Endodermal cell (in vitro differentiated cells): ENCODE results near the gene WDR86. TPM values are rescaled to one million over a fixed set of nuclear protein-coding genes. Genes with fewer than 3 reads are reported as not detected.

ENCODE experiments used
- DNase-seq: peaks from one replicate; pipeline ENCODE4 v3.0.0-alpha.2; 2017
- H3K27ac ChIP-seq: 2 replicates; pipeline ENCODE4 v1.5.1; 2013; ENCODE audit warnings: mild to moderate bottlenecking, low read depth, low read length, moderate library complexity
- H3K27me3 ChIP-seq: 2 replicates; pipeline ENCODE4 v1.6.1; 2013; ENCODE audit warnings: mild to moderate bottlenecking, low read length, moderate library complexity; ENCODE audit not compliant: insufficient read depth, control insufficient read depth, poor library complexity, severe bottlenecking
- H3K36me3 ChIP-seq: 2 replicates; pipeline ENCODE4 v1.7.0; 2013; ENCODE audit warnings: mild to moderate bottlenecking, low read length, moderate library complexity; ENCODE audit not compliant: control insufficient read depth, insufficient read depth
- H3K4me1 ChIP-seq: one replicate; pipeline ENCODE4 v1.7.0; 2013; ENCODE audit warnings: low read length; ENCODE audit not compliant: control insufficient read depth, insufficient read depth
- H3K4me3 ChIP-seq: 2 replicates; pipeline ENCODE4 v1.5.1; 2013; ENCODE audit warnings: mild to moderate bottlenecking, low read length, moderate library complexity
- H3K9ac ChIP-seq: 2 replicates; pipeline ENCODE4 v1.6.1; 2013; ENCODE audit warnings: mild to moderate bottlenecking, low read length, moderate library complexity; ENCODE audit not compliant: poor library complexity, severe bottlenecking; ENCODE audit errors: extremely low read depth
- H3K9me3 ChIP-seq: 2 replicates; pipeline ENCODE4 v1.6.1; 2013; ENCODE audit warnings: mild to moderate bottlenecking, low read length, moderate library complexity; ENCODE audit not compliant: control insufficient read depth
- H3K27ac Mint-ChIP-seq: 2 replicates; pipeline ENCODE4 v1.8.0; 2020; ENCODE audit warnings: mixed read lengths
- H3K27me3 Mint-ChIP-seq: 2 replicates; pipeline ENCODE4 v1.8.0; 2021; ENCODE audit warnings: mild to moderate bottlenecking, mixed read lengths; ENCODE audit not compliant: insufficient read depth
- H3K36me3 Mint-ChIP-seq: 2 replicates; pipeline ENCODE4 v1.8.0; 2020; ENCODE audit warnings: low read depth, mixed read lengths
- H3K4me1 Mint-ChIP-seq: 2 replicates; pipeline ENCODE4 v1.8.0; 2020; ENCODE audit warnings: mixed read lengths
- H3K4me3 Mint-ChIP-seq: 2 replicates; pipeline ENCODE4 v1.8.0; 2020; ENCODE audit warnings: mild to moderate bottlenecking, moderate library complexity, mixed read lengths
- H3K9me3 Mint-ChIP-seq: 2 replicates; pipeline ENCODE4 v1.8.0; 2020; ENCODE audit warnings: mild to moderate bottlenecking, mixed read lengths
- CTCF ChIP-seq: fragments of 200-600 bp; sonication (generic); conservative IDR thresholded peaks from 2 replicates; pipeline ENCODE4 v1.5.0; 2021; ENCODE audit warnings: antibody characterized with exemption, mild to moderate bottlenecking
- WGBS, 2 experiments: methylation state at CpG; one replicate each; pipeline versions ENCODE4 v1.1.5 to v1.1.7; 2013; ENCODE audit warnings: missing lambda C conversion rate in 2 of 2, mixed read lengths in 1 of 2; ENCODE audit not compliant: insufficient coverage in 1 of 2, insufficient read length in 1 of 2; 5-methylcytosine and 5-hydroxymethylcytosine counted together
- total RNA-seq, 2 donors: library from RNA; stranded (reverse); fragmentation: NEBNext Ultra II Directional in 1 of 2; extraction: Animal tissue kit (Norgen Biotek cat#: 25700) in 1 of 2; gene quantifications; 2 replicates in 1 of 2; 3 replicates in 1 of 2; pipeline ENCODE4 v1.2.1, GENCODE V29; 2021

Gene WDR86
- total RNA-seq, 2 donors from 2014 or later, result 83.3 to 94.2 TPM

GRCh38 chr7:151343516-151343915 is 66.3 kb downstream of the WDR86 start:
- H3K9me3 ChIP-seq, result no peaks in the 10 kb centered on the region
- Mint-ChIP-seq H3K4me1 (peaks cover 2% of the 10 kb centered on the region), H3K27ac (no peak overlapping the region), H3K36me3 (peaks cover 26% of the 10 kb centered on the region), H3K9me3 (peaks cover 3% of the 10 kb centered on the region), H3K4me3 (peak overlapping the region; percentile 68), H3K27me3 (peaks cover 10% of the 10 kb centered on the region)
- DNase-seq, result no peak
- H3K36me3 ChIP-seq, result peaks cover 33% of the 10 kb centered on the region
- H3K4me1 ChIP-seq, result no peaks in the 10 kb centered on the region
- no peak overlapping the region for H3K4me3 ChIP-seq
- no peak for TF ChIP-seq CTCF
- no peaks in the 10 kb centered on the region for H3K27me3 ChIP-seq
- WGBS, 2 experiments, result 97 to 100% methylated on average over 4 to 9 of the region's 9 CpGs
- H3K9ac ChIP-seq, result no peak overlapping the region
- no peak overlapping the region for H3K27ac ChIP-seq

- H3K36me3 ChIP-seq, result peaks cover 28% of the 10 kb centered on the region
- H3K4me1 Mint-ChIP-seq, result peaks cover 2% of the 10 kb centered on the region
- peaks cover 3% of the 10 kb centered on the region for H3K9me3 Mint-ChIP-seq
- H3K4me3 ChIP-seq, result peak overlapping the region; percentile 98
- H3K36me3 Mint-ChIP-seq, result peaks cover 24% of the 10 kb centered on the region
- no peak overlapping the region for H3K27ac ChIP-seq
- WGBS, 2 experiments, result 92 to 96% methylated on average over 2 to 8 of the region's 8 CpGs
- no peaks in the 10 kb centered on the region for H3K27me3 ChIP-seq
- no peak for DNase-seq
- H3K9me3 ChIP-seq, result no peaks in the 10 kb centered on the region
- no peak overlapping the region for H3K27ac Mint-ChIP-seq
- H3K27me3 Mint-ChIP-seq, result peaks cover 10% of the 10 kb centered on the region
- TF ChIP-seq CTCF, result peak; percentile 16
- H3K4me1 ChIP-seq, result no peaks in the 10 kb centered on the region
- H3K4me3 Mint-ChIP-seq, result peak overlapping the region; percentile 68
- no peak overlapping the region for H3K9ac ChIP-seq
These were observed 67.0 kb downstream of the WDR86 start for GRCh38 chr7:151342811-151343210.

- no peak for DNase-seq
- no peaks in the 10 kb centered on the region for H3K4me1 ChIP-seq
- no peak overlapping the region for H3K27ac Mint-ChIP-seq
- no peak for TF ChIP-seq CTCF
- no peaks in the 10 kb centered on the region for H3K27me3 ChIP-seq
- peaks cover 11% of the 10 kb centered on the region for H3K27me3 Mint-ChIP-seq
- H3K4me3 Mint-ChIP-seq, result peak overlapping the region; percentile 68
- peaks cover 20% of the 10 kb centered on the region for H3K36me3 Mint-ChIP-seq
- H3K36me3 ChIP-seq, result peaks cover 24% of the 10 kb centered on the region
- 28 to 30% methylated on average over 10 to 11 of the region's 11 CpGs for WGBS, 2 experiments
- peaks cover 2% of the 10 kb centered on the region for H3K4me1 Mint-ChIP-seq
- no peak overlapping the region for H3K27ac ChIP-seq
- no peaks in the 10 kb centered on the region for H3K9me3 ChIP-seq
- H3K9me3 Mint-ChIP-seq, result peaks cover 3% of the 10 kb centered on the region
- H3K4me3 ChIP-seq, result peak overlapping the region; percentile 98
- peak overlapping the region; percentile 76 for H3K9ac ChIP-seq
These were observed 67.7 kb downstream of the WDR86 start for GRCh38 chr7:151342102-151342646.
